HCT116 (cell line): ENCODE results near the gene DYNLT3.

Source experiments
- CTCF ChIP-seq, 3 experiments: fragments of 200-600 bp in 1 of 3; sonication (generic) in 1 of 3; IDR thresholded peaks in 2 of 3; conservative IDR thresholded peaks in 1 of 3; 2 replicates each; pipeline ENCODE4 v1.5.1; 2012 to 2017; ENCODE audit warnings: low read depth in 2 of 3, low read length in 2 of 3, antibody characterized with exemption in 1 of 3, borderline replicate concordance in 1 of 3, control low read depth in 1 of 3, mild to moderate bottlenecking in 1 of 3, mixed read lengths in 1 of 3, mixed run types in 1 of 3, moderate library complexity in 1 of 3; ENCODE audit not compliant: insufficient read depth in 1 of 3
- EZH2phosphoT487 ChIP-seq: fragments of 200-600 bp; IDR thresholded peaks from 2 replicates; pipeline ENCODE4 v1.6.1; 2018; ENCODE audit warnings: antibody characterized with exemption, borderline replicate concordance
- REST ChIP-seq: IDR thresholded peaks from 2 replicates; pipeline ENCODE4 v1.6.1; 2012; ENCODE audit warnings: low read depth

- TF ChIP-seq EZH2phosphoT487: no peak
- no peak for TF ChIP-seq REST
- TF ChIP-seq CTCF (IDR thresholded peaks at IDR 0.05 in 2 of 3, conservative IDR thresholded peaks at IDR 0.05 in 1 of 3; ENCODE audit: borderline replicate concordance in 1 of 3, insufficient read depth in 1 of 3, low read depth in 2 of 3, low read length in 2 of 3): no peak
Observed at GRCh38 chrX:37830371-37830770, 17.0 kb downstream of the DYNLT3 start.
